ENCODE results near the gene LACRT. TPM values are rescaled to one million over a fixed set of nuclear protein-coding genes. Genes with fewer than 3 reads are reported as not detected.
A peak's percentile ranks its signal among the peaks of the same experiment; 100 is the strongest.

The LACRT gene
- total RNA-seq, 1 donor from 2014 or later = not detected

- H3K4me1 Mint-ChIP-seq (ENCODE audit: unreplicated experiment) = peaks cover 33% of the 10 kb centered on the region
- peaks cover 52% of the 10 kb centered on the region for H3K27me3 Mint-ChIP-seq
- TF ChIP-seq CTCF (conservative IDR thresholded peaks at IDR 0.05) = no peak
- no peak overlapping the region for H3K27ac Mint-ChIP-seq
- H3K4me3 Mint-ChIP-seq = peak overlapping the region; percentile 78
- DNase-seq (ENCODE audit: extremely low spot score, unreplicated experiment) = no peak
- H3K9me3 Mint-ChIP-seq = no peaks in the 10 kb centered on the region
- no peaks in the 10 kb centered on the region for H3K36me3 Mint-ChIP-seq
Observed at GRCh38 chr12:54590978-54591591, 43.6 kb downstream of the LACRT start.

- TF ChIP-seq CTCF (conservative IDR thresholded peaks at IDR 0.05) = no peak
- Mint-ChIP-seq H3K36me3 (no peaks in the 10 kb centered on the region), H3K9me3 (no peaks in the 10 kb centered on the region), H3K27ac (peak overlapping the region; percentile 45), H3K4me3 (peak overlapping the region; percentile 83), H3K4me1 (ENCODE audit: unreplicated experiment) (peaks cover 33% of the 10 kb centered on the region), H3K27me3 (peaks cover 64% of the 10 kb centered on the region)
- DNase-seq (ENCODE audit: extremely low spot score, unreplicated experiment) = no peak
Observed at GRCh38 chr12:54589964-54590363, 44.7 kb downstream of the LACRT start.

- H3K4me1 Mint-ChIP-seq (ENCODE audit: unreplicated experiment) = peaks cover 38% of the 10 kb centered on the region
- peak overlapping the region; percentile 83 for H3K4me3 Mint-ChIP-seq
- no peak for DNase-seq (ENCODE audit: extremely low spot score, unreplicated experiment)
- H3K27ac Mint-ChIP-seq = no peak overlapping the region
- H3K36me3 Mint-ChIP-seq = no peaks in the 10 kb centered on the region
- no peaks in the 10 kb centered on the region for H3K9me3 Mint-ChIP-seq
- peaks cover 74% of the 10 kb centered on the region for H3K27me3 Mint-ChIP-seq
- no peak for TF ChIP-seq CTCF (conservative IDR thresholded peaks at IDR 0.05)
Observed at GRCh38 chr12:54588890-54589267, 45.8 kb downstream of the LACRT start.

GRCh38 chr12:54588110-54588889 is 46.4 kb downstream of the LACRT start, which contains the start of gene PPP1R1A:
Gene PPP1R1A (minus strand): TSS chr12:54588659. CDS start chr12:54588488, 171 bp downstream.
- Mint-ChIP-seq H3K36me3 (no peaks in the 10 kb centered on the region), H3K27me3 (peaks cover 74% of the 10 kb centered on the region), H3K9me3 (no peaks in the 10 kb centered on the region), H3K27ac (no peak within 1 kb of the TSS), H3K4me1 (ENCODE audit: unreplicated experiment) (peaks cover 40% of the 10 kb centered on the region), H3K4me3 (peak within 1 kb of the TSS; percentile 83)
- DNase-seq (ENCODE audit: extremely low spot score, unreplicated experiment) = no peak
- TF ChIP-seq CTCF (conservative IDR thresholded peaks at IDR 0.05) = no peak

GRCh38 chr12:54587315-54587873 is 47.3 kb downstream of the LACRT start:
- Mint-ChIP-seq H3K27me3 (peaks cover 76% of the 10 kb centered on the region), H3K4me1 (ENCODE audit: unreplicated experiment) (peaks cover 44% of the 10 kb centered on the region), H3K27ac (peak overlapping the region; percentile 52), H3K9me3 (no peaks in the 10 kb centered on the region), H3K4me3 (peak overlapping the region; percentile 76), H3K36me3 (no peaks in the 10 kb centered on the region)
- DNase-seq (ENCODE audit: extremely low spot score, unreplicated experiment) = no peak
- TF ChIP-seq CTCF (conservative IDR thresholded peaks at IDR 0.05) = no peak
